K562 (cell line): ENCODE results near the gene CDC42EP3. TPM values are rescaled to one million over a fixed set of nuclear protein-coding genes. Genes with fewer than 3 reads are reported as not detected.
A peak's percentile ranks its signal among the peaks of the same experiment; 100 is the strongest.

Experiments
- ATAC-seq: fragments of 200-7000 bp; cut with Tn5 transposase; 3 replicates; pipeline ENCODE4 v1.9.1; 2020; ENCODE audit warnings: moderate library complexity
- BruUV-seq: library from RNA; stranded (reverse); fragments of 400-500 nt; replicated peaks from 2 replicates; lab custom pipeline; 2021; lab: Mats Ljungman, UMichigan
- CTCF ChIA-PET: fragments of 300-600 bp; formaldehyde crosslinking; extraction: SDS; loops from one replicate; lab custom pipeline; 2021; ENCODE audit warnings: low intra/inter-chr PET ratio; lab: Yijun Ruan, JAX
- POLR2A ChIA-PET: fragments of 300-600, 350-650 bp; sonication (Branson Sonifier 250); formaldehyde crosslinking; extraction: SDS; loops from one replicate; lab custom pipeline; 2021; ENCODE audit warnings: antibody characterized with exemption, inconsistent platforms; lab: Yijun Ruan, JAX
- DNase-seq, 4 experiments: peaks; one replicate each; pipeline versions ENCODE4 v3.0.0 to v3.0.0-alpha.2; 2011 to 2018; ENCODE audit warnings: low spot score in 3 of 4, mixed read lengths in 3 of 4; ENCODE audit errors: extremely low read depth in 1 of 4
- FAIRE-seq: peaks from 2 replicates; lab custom pipeline; 2011; peaks lifted over from hg19 to GRCh38; lab: Jason Lieb, UNC
- H2AFZ ChIP-seq: 2 replicates; pipeline ENCODE4 v1.6.0; 2011; ENCODE audit warnings: low read depth, low read length, control low read depth, inconsistent platforms
- H3K27ac ChIP-seq: fragments of 200-600 bp; 3 replicates; pipeline ENCODE4 v1.8.0; 2011; ENCODE audit warnings: low read depth, mild to moderate bottlenecking, control low read depth, inconsistent platforms, low read length, moderate library complexity, mixed read lengths; ENCODE audit errors: extremely low read depth
- H3K27me3 ChIP-seq, 2 experiments: fragments of 300-600 bp in 1 of 2; 2 replicates in 1 of 2; 3 replicates in 1 of 2; pipeline versions ENCODE4 v1.6.0 to v1.8.0; 2011; ENCODE audit warnings: inconsistent platforms in 2 of 2, low read length in 2 of 2, mild to moderate bottlenecking in 1 of 2, mixed read lengths in 1 of 2, moderate library complexity in 1 of 2; ENCODE audit not compliant: control insufficient read depth in 2 of 2, insufficient read depth in 2 of 2
- H3K36me3 ChIP-seq: fragments of 300-600 bp; 3 replicates; pipeline ENCODE4 v1.8.0; 2011; ENCODE audit warnings: mild to moderate bottlenecking, low read length, inconsistent platforms; ENCODE audit not compliant: control insufficient read depth, insufficient read depth
- H3K4me1 ChIP-seq, 2 experiments: fragments of 200-600 bp in 1 of 2; replicated peaks in 1 of 2; 2 replicates in 1 of 2; 3 replicates in 1 of 2; pipeline versions ENCODE4 v1.5.1 to v1.8.0; 2011; ENCODE audit warnings: inconsistent platforms in 2 of 2, low read length in 2 of 2, mild to moderate bottlenecking in 1 of 2, mixed read lengths in 1 of 2, moderate library complexity in 1 of 2; ENCODE audit not compliant: control insufficient read depth in 2 of 2, insufficient read depth in 2 of 2
- H3K4me2 ChIP-seq: 2 replicates; pipeline ENCODE4 v1.6.1; 2011; ENCODE audit warnings: low read length, control low read depth, inconsistent platforms, mixed read lengths; ENCODE audit not compliant: insufficient read depth
- H3K4me3 ChIP-seq: fragments of 200-600 bp; sonication (generic), shearing (Covaris generic); 2 replicates; pipeline ENCODE4 v1.5.1; 2016; ENCODE audit warnings: control low read depth, inconsistent platforms
- H3K79me2 ChIP-seq: fragments of 200-600 bp; 3 replicates; pipeline ENCODE4 v1.8.0; 2011; ENCODE audit warnings: low read length, inconsistent platforms; ENCODE audit not compliant: control insufficient read depth, insufficient read depth
- H3K9ac ChIP-seq, 2 experiments: 2 replicates each; pipeline versions ENCODE4 v1.6.0 to v1.6.1; 2011; ENCODE audit warnings: low read depth in 2 of 2, low read length in 2 of 2, control low read depth in 1 of 2, inconsistent platforms in 1 of 2, mild to moderate bottlenecking in 1 of 2, mixed read lengths in 1 of 2; ENCODE audit not compliant: insufficient read depth in 1 of 2
- H3K9me1 ChIP-seq: one replicate; pipeline ENCODE4 v1.6.0; 2011; ENCODE audit warnings: inconsistent platforms, mild to moderate bottlenecking, low read length, moderate library complexity; ENCODE audit not compliant: control insufficient read depth, insufficient read depth
- H3K9me3 ChIP-seq: replicated peaks from 2 replicates; pipeline ENCODE4 v1.5.1; 2011; ENCODE audit warnings: low read depth, low read length, inconsistent platforms; ENCODE audit not compliant: control insufficient read depth, insufficient read depth
- H4K20me1 ChIP-seq: replicated peaks from 2 replicates; pipeline ENCODE4 v1.6.1; 2011; ENCODE audit warnings: low read length, inconsistent platforms, mixed read lengths; ENCODE audit not compliant: control insufficient read depth, insufficient read depth
- ARID1B ChIP-seq: fragments of 450-650 bp; IDR thresholded peaks from 2 replicates; pipeline ENCODE4 v1.6.1; 2016; ENCODE audit warnings: antibody characterized with exemption, mild to moderate bottlenecking, inconsistent platforms
- CBFA2T2 ChIP-seq: fragments of 450-650 bp; conservative IDR thresholded peaks from 2 replicates; pipeline ENCODE4 v1.6.1; 2017; ENCODE audit warnings: mild to moderate bottlenecking
- CBFA2T3 ChIP-seq: fragments of 450-650 bp; IDR thresholded peaks from 2 replicates; pipeline ENCODE4 v1.6.1; 2017
- CEBPB ChIP-seq: fragments of 450-650 bp; IDR thresholded peaks from 2 replicates; pipeline ENCODE4 v1.6.1; 2016; ENCODE audit warnings: missing genetic modification characterization, missing compliant biosample characterization
- CREM ChIP-seq: IDR thresholded peaks from 2 replicates; pipeline ENCODE4 v1.6.1; 2014; ENCODE audit warnings: antibody characterized with exemption, low read depth
- DMBX1 ChIP-seq: fragments of 250-450 bp; sonication (Bioruptor Pico); IDR thresholded peaks from 2 replicates; pipeline ENCODE4 v1.8.0; 2022; ENCODE audit warnings: inconsistent platforms, mild to moderate bottlenecking, moderate library complexity, borderline replicate concordance
- E2F3 ChIP-seq: fragments of 250-450 bp; sonication (Bioruptor Pico); IDR thresholded peaks from 2 replicates; pipeline ENCODE4 v1.4.0; 2020; ENCODE audit warnings: mild to moderate bottlenecking
- ESRRA ChIP-seq: fragments of 450-650 bp; IDR thresholded peaks from 2 replicates; pipeline ENCODE4 v1.6.1; 2014; ENCODE audit warnings: low read depth, mild to moderate bottlenecking, moderate library complexity, borderline replicate concordance
- FOXM1 ChIP-seq, 2 experiments: fragments of 450-650 bp in 1 of 2; sonication (generic) in 1 of 2; formaldehyde crosslinking in 1 of 2; IDR thresholded peaks; 2 replicates each; pipeline versions ENCODE4 v1.6.1 to v1.9.0; 2017 to 2022; ENCODE audit warnings: low read depth in 2 of 2, mild to moderate bottlenecking in 2 of 2, missing genetic modification reagents in 1 of 2, moderate library complexity in 1 of 2
- ILK ChIP-seq: fragments of 450-650 bp; IDR thresholded peaks from 2 replicates; pipeline ENCODE4 v1.6.1; 2016; ENCODE audit warnings: missing genetic modification characterization, low read depth, mild to moderate bottlenecking, missing compliant biosample characterization, moderate library complexity, borderline replicate concordance
- MYBL2 ChIP-seq, 2 experiments: fragments of 450-650 bp in 1 of 2; sonication (generic) in 1 of 2; formaldehyde crosslinking in 1 of 2; IDR thresholded peaks; 2 replicates each; pipeline versions ENCODE4 v1.6.1 to v1.8.1; 2017 to 2022; ENCODE audit warnings: borderline replicate concordance in 1 of 2, inconsistent platforms in 1 of 2, low read depth in 1 of 2, mild to moderate bottlenecking in 1 of 2, missing genetic modification reagents in 1 of 2, moderate library complexity in 1 of 2
- NCOR1 ChIP-seq: fragments of 450-650 bp; IDR thresholded peaks from 2 replicates; pipeline ENCODE4 v1.6.1; 2016; ENCODE audit warnings: mild to moderate bottlenecking, moderate library complexity
- NKRF ChIP-seq: fragments of 450-650 bp; IDR thresholded peaks from 2 replicates; pipeline ENCODE4 v1.6.1; 2016; ENCODE audit warnings: borderline replicate concordance
- SRF ChIP-seq, 2 experiments: fragments of 250-450, 450-650 bp in 1 of 2; sonication (Bioruptor Pico) in 1 of 2; sonication (generic) in 1 of 2; formaldehyde crosslinking; IDR thresholded peaks; 2 replicates each; pipeline versions ENCODE4 v1.5.0 to v1.5.1; 2020 to 2022; ENCODE audit warnings: mild to moderate bottlenecking in 1 of 2, missing genetic modification reagents in 1 of 2
- TAL1 ChIP-seq: fragments of 450-650 bp; IDR thresholded peaks from 2 replicates; pipeline ENCODE4 v1.6.1; 2016; ENCODE audit warnings: mild to moderate bottlenecking
- TCF3 ChIP-seq: sonication (generic); formaldehyde crosslinking; IDR thresholded peaks from 2 replicates; pipeline ENCODE4 v1.4.0; 2020; ENCODE audit warnings: mild to moderate bottlenecking, missing genetic modification reagents
- TEAD4 ChIP-seq, 2 experiments: sonication (generic) in 1 of 2; formaldehyde crosslinking in 1 of 2; IDR thresholded peaks; 2 replicates each; pipeline versions ENCODE4 v1.6.1 to v1.8.0; 2012 to 2022; ENCODE audit warnings: borderline replicate concordance in 1 of 2, inconsistent platforms in 1 of 2, low read length in 1 of 2, mild to moderate bottlenecking in 1 of 2, missing genetic modification reagents in 1 of 2
- TSC22D4 ChIP-seq: fragments of 450-650 bp; IDR thresholded peaks from 2 replicates; pipeline ENCODE4 v1.6.1; 2016; ENCODE audit warnings: missing genetic modification characterization, missing biosample characterization, control low read depth
- XRCC5 ChIP-seq: fragments of 200-400 bp; formaldehyde crosslinking; IDR thresholded peaks from 2 replicates; pipeline ENCODE4 v1.6.1; 2017; ENCODE audit warnings: low read depth, mild to moderate bottlenecking, low read length
- ZBED1 ChIP-seq: IDR thresholded peaks from 2 replicates; pipeline ENCODE4 v1.6.1; 2014
- ZBTB12 ChIP-seq: fragments of 250-450 bp; sonication (Bioruptor Pico); IDR thresholded peaks from 2 replicates; pipeline ENCODE4 v1.4.0; 2020
- WGBS: fragments of 100-300 bp; shearing (Covaris generic); methylation state at CpG from one replicate; pipeline ENCODE4 v1.1.6; 2016; ENCODE audit warnings: low coverage, mixed read lengths; ENCODE audit not compliant: insufficient coverage; ENCODE audit errors: missing lambda C conversion rate; 5-methylcytosine and 5-hydroxymethylcytosine counted together
- in situ Hi-C: fragments of 300-500 bp; cut with MboI; formaldehyde crosslinking; loops from 4 replicates; pipeline ENCODE4 v1.15.0; 2018; ENCODE audit warnings: inconsistent platforms, mixed read lengths
- intact Hi-C: fragments of 100-400 bp; cut with micrococcal nuclease; formaldehyde crosslinking; loops from 2 replicates; pipeline ENCODE4 v1.14.2; 2022
- polyA plus RNA-seq, 8 experiments: library from polyadenylated mRNA; depleted of rRNA in 4 of 8; stranded (reverse) in 5 of 8; unstranded in 3 of 8; fragments of >200 nt; fragmentation: Nextera tagmentation in 2 of 8; fragmentation: Illumina TruSeq in 1 of 8; extraction: Ambion mirVana in 2 of 8; extraction: Trizol in 1 of 8; gene quantifications; 2 replicates each; pipeline versions ENCODE4 v1.2.1 to v1.2.3, GENCODE V29; 2011 to 2014; ENCODE audit warnings: inconsistent platforms in 1 of 8, missing spikeins in 1 of 8
- total RNA-seq, 7 experiments: library from RNA; depleted of rRNA in 6 of 7; stranded (reverse); fragments of >200 nt in 6 of 7; fragmentation: Illumina TruSeq in 2 of 7; extraction: Trizol in 2 of 7; gene quantifications; 2 replicates each; pipeline versions ENCODE4 v1.2.1 to v1.2.3, GENCODE V29; 2011 to 2021; ENCODE audit warnings: low replicate concordance in 1 of 7

The CDC42EP3 gene
- total and polyA plus RNA-seq, 9 of the 15 experiments (the other 6 are each of a cell fraction or from before 2014, with no cell fraction given): 0.72 to 6.4 (median 2.0) TPM

- no TSS peak for BruUV-seq
- H2AFZ ChIP-seq: peak overlapping the region; percentile 66
- intact Hi-C loops: no loop called here
- peak; percentile 57 for ATAC-seq
- TF ChIP-seq CBFA2T2: peak; percentile 51
- TF ChIP-seq TAL1: peak; percentile 38; the same call in 1 of the 2 replicates
- TF ChIP-seq TEAD4 (IDR thresholded peaks at IDR 0.05; ENCODE audit: low read length): peak; percentile 52
- TF ChIP-seq TEAD4 (CRISPR knock-in tag; IDR thresholded peaks at IDR 0.05; ENCODE audit: borderline replicate concordance): no peak
- TF ChIP-seq TSC22D4: no peak
- TF ChIP-seq ZBED1: no peak
- peak; percentile 60; the same call in 1 of the 2 replicates for TF ChIP-seq FOXM1 (IDR thresholded peaks at IDR 0.05; ENCODE audit: low read depth)
- TF ChIP-seq FOXM1 (CRISPR knock-in tag; IDR thresholded peaks at IDR 0.05; ENCODE audit: low read depth): no peak
- no peak for TF ChIP-seq SRF (CRISPR knock-in tag; IDR thresholded peaks at IDR 0.05)
- TF ChIP-seq ZBTB12 (CRISPR knock-in tag): peak; percentile 11; the same call in 1 of the 2 replicates
- TF ChIP-seq ESRRA: no peak
- TF ChIP-seq DMBX1 (CRISPR knock-in tag): peak; percentile 63; the same call in 1 of the 2 replicates
- TF ChIP-seq TCF3 (CRISPR knock-in tag): peak; percentile 55; the same call in 1 of the 2 replicates
- TF ChIP-seq ARID1B: peak; percentile 45; the same call in 1 of the 2 replicates
- TF ChIP-seq CREM: 0 out of 2 replicates have a peak, but pooled peaks have one; percentile 8
- TF ChIP-seq ILK (tag): no peak
- TF ChIP-seq MYBL2 (IDR thresholded peaks at IDR 0.05; ENCODE audit: low read depth): peak; percentile 52
- TF ChIP-seq MYBL2 (CRISPR knock-in tag; IDR thresholded peaks at IDR 0.05; ENCODE audit: borderline replicate concordance): no peak
- TF ChIP-seq CBFA2T3: peak; percentile 73
- TF ChIP-seq NCOR1: peak; percentile 15; the same call in 1 of the 2 replicates
- peak; percentile 55 for TF ChIP-seq CEBPB (tag)
- TF ChIP-seq NKRF: no peak
- TF ChIP-seq XRCC5: no peak
- TF ChIP-seq E2F3 (CRISPR knock-in tag): no peak
- TF ChIP-seq, all 486 proteins: peak for 13
- no peak overlapping the region for H3K27ac ChIP-seq
- H3K27me3 ChIP-seq: no peaks in the 10 kb centered on the region
- no peaks in the 10 kb centered on the region for H3K36me3 ChIP-seq
- in situ Hi-C loops: no loop called here
- 7% methylated on average over 3 of the region's 3 CpGs for WGBS
- H3K79me2 ChIP-seq: no peaks in the 10 kb centered on the region
- peak in 2 of 4 experiments; percentile 35 to 49 for DNase-seq
- no peak overlapping the region for H3K9ac ChIP-seq
- POLR2A ChIA-PET: no interaction called here
- H3K4me3 ChIP-seq: no peak overlapping the region
- CTCF ChIA-PET: no interaction called here
- H3K4me2 ChIP-seq: peak overlapping the region; percentile 61
- no peaks in the 10 kb centered on the region for H4K20me1 ChIP-seq
- peaks cover 0 to 16% of the 10 kb centered on the region in 2 experiments; a peak in 4 of 5 replicates for H3K4me1 ChIP-seq
- no peaks in the 10 kb centered on the region for H3K9me3 ChIP-seq
- H3K9me1 ChIP-seq: no peaks in the 10 kb centered on the region
- peak; percentile 74 for FAIRE-seq
Measured at GRCh38 chr2:37683241-37683640, 11.8 kb upstream of the CDC42EP3 start.
